HG03520 (cell line): Measurements from ENCODE around the gene FXYD5.
"Not testable (repeated sequence)": the region's sequence is repeated elsewhere in the genome, so short reads cannot be mapped to it uniquely, and the experiment has no call there.

ENCODE experiments used
- ATAC-seq: cut with Tn5 transposase; IDR thresholded peaks from one replicate; pipeline ENCODE4 v1.9.1; 2021; ENCODE audit warnings: mild to moderate bottlenecking, moderate library complexity; ENCODE audit not compliant: unreplicated experiment

The FXYD5 gene

DNA sequence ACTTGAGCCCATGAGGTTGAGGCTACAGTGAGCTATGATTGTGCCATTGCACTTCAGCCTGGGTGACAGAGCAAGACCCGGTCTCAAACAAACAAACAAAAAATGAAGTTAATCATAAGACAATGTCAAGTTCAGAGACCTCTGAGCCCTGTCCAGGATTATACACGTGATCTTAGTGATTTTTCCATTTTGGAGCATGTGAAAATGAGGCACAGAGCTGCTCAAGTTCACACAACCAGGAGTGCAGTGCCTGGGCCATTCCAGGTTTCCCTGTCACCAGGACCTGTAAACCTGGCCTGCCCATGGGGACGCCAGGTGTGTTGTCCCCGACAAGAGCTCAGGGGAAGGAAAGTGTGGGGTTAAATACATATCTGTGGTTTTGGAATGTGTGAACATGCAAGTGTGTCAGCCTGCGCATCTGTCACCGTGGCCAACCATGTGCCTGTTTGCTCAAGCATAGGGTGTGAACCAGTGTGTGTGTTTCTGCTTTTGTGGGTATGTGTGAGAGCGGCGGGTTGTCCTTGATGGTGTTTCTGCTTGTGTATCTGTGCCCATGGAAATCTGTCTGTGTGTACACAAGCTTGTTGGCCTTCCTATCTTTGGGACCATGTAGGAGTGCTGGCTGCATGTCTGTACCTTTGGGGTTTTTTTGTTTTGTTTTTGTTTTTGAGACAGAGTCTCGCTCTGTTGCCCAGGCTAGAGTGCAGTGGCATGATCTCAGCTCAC lies 17.4 kb upstream of the FXYD5 start:
- no peak for ATAC-seq

DNA sequence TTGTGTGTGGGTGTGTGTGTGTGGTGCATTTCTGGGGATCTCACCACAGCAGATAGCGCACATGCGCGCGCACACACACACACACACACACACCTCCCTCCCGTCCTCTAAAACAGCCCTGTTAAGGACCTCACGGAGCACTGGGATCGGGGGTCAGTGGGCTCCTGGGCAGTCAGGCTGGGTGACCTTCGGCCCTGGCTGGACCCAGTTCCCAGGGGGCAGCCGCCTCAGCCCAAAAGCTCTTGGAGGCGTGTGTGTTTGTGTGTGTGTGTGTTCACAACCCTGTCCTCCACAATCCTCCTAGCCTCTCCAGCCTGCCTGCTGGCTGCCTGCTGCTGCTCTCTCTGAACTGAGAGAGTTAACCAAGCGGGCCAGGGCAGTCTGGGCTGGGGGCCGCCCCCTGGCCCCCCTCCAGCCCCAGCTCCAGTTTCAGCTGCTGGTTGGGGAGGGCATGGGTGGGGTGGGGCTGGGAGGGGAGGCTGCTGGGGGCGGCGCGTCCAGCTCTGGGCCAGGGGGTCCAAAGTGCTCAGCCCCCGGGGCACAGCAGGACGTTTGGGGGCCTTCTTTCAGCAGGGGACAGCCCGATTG lies 16.1 kb upstream of the FXYD5 start, which contains the start of gene FXYD1:
FXYD1 (plus strand) TSS at position 520 of the 588 bp plus-strand sequence. CDS start 1,256 bp downstream, outside the sequence.
- ATAC-seq, result no peak

DNA sequence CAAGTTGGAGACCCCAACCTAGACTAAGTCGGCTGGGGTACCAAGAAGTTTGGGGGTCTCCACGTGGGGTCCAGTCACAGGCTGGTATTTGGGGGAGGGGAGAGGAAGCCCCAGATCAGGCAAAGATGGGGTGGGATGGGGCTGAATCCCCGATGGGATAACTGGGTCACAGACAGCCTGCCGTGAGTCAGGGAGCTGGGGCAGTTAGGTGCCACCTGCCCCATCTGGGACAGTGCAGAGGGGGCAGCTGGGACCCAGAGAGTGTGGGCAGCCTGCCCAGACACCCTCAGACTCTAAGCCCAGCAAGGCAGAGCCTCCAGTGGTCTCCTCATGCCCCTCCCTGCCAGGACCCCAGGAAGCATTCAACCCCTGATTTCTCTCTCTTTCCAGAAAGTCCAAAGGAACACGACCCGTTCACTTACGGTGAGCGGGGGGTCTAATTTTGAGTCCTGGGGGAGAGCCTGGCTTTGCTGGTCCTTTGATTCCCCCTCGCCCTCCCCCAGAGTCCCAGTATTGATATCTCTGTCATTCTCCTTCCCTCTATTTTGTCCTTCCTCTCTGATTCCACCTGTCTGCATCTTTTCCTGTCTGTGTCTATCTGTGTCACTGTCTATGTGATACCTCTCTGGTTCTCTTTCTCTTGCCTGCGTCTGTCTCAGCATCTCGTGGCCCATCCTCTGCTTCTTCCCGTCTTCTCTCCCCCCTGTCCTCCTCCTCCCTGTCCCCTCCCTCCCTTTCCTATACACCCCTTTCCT lies 14.2 kb upstream of the FXYD5 start:
- ATAC-seq, result no peak

DNA sequence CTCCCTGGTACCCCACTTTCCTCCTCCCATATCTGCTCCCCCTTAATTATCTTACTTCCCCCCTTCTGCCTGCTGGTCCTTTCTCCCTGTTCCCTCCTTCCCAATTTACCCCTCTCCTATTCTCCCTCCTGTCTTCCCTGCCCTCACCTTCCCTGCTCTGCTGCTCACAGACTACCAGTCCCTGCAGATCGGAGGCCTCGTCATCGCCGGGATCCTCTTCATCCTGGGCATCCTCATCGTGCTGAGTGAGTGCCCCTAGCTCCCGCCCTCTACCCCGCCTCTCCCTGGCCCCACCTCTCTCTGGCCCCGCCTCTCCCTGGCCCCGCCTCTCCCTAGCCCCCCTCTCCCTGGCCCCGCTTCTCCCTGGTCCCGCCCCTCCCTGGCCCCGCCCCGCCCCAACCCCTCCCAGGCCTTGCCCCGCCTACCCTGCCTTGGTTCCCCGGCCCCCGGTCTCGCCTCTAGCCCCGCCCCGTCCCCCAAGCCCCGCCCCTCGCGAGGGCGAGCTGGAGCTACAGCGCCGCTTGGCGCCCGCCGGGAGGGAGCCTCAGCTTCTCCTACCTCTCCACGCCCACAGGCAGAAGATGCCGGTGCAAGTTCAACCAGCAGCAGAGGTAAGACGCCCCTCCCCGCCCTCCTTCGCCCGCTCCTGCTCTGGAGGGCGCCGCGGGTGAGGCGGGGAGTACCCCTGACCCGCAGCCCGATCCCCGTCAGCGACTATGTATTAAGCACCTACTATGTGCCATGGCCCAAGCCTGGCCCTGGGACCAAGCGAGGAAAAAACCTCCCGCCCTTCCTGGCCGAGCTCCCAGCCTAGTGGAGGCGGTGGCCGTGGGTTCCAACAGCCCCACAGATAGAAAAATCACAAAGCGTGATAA lies 13.3 kb upstream of the FXYD5 start:
- no peak for ATAC-seq

DNA sequence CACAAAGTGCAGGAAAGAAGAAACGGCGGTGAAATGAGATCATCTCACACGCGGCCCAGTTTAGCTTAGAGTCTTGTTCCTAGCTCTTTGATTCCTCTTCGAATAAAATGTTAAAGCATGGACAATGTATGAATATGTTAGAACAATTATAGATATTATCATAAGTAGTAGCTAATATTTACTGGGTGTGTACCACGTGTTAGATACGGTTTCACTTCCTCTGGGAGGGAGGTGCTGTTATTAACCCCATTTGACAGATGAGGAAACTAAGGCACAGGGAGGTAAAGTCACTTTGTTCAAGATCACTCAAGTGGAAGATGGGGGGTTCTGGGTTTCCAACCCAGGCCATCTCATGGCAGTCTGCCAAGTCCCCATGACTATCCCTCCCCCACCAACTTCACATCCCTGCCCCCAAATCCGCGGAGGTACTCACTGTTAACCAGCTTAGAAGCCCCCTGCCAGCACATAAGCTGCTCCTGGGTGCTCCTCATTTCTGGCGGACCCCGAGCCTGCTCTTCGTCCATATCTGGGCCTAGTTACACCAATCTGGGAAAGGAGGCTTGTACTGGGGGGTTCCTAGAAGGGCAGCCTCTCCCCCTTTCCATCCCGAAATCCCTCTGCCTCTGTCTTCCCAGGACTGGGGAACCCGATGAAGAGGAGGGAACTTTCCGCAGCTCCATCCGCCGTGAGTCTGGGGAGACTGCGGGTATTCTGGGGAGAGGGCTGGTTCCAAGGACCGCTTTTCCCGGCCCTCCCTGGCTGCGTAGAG lies 12.5 kb upstream of the FXYD5 start:
- ATAC-seq, result no peak

DNA sequence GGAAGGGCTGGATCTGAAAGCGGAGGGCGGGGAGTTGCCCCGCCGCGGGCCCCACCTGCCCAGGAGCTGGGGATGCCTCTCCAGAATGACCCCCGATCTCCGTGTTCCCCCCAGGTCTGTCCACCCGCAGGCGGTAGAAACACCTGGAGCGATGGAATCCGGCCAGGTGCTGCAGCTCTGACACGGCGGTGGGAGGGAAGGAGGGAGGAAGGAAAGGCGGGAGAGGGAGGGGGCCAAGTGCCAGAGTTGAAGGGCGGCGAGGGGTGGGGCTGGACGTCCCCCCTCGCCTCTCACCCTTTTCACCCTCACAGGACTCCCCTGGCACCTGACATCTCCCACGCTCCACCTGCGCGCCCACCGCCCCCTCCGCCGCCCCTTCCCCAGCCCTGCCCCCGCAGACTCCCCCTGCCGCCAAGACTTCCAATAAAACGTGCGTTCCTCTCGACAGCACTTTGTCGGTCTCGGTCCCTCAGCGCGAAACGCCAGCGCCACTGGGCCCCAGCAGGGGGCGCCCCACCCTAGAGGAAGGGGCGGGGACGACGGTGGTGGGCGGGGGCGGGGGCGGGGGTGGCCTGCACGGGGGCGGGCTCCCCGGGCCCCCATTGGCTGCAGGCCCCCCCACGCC lies 11.8 kb upstream of the FXYD5 start:
- no peak for ATAC-seq

DNA sequence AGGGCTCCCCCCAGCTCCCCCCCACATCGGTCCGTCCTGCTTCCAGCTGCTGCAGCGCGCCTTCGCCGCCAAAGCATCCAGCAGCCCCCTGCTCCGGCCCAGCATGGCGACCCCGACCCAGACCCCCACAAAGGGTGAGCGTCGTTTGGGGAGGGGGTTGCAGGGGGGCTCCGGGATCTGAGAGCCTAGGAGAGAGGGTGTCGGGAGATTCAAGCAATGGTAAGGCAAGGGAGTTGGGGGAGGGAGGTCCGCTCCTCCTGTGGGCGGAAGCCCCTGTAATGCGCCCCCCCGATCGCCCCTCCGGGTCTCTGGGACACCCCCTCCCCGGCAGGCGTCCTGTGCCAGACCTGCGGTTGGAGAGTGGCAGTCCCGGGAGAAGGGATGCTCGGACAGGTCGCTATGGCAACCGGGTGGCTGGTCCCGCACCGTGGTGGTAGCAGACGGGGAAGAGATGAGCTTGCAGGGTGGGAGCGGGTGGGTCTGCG lies 11.3 kb upstream of the FXYD5 start, which contains the start of gene FXYD7:
FXYD7 (plus strand) TSS at position 25 of the 485 bp plus-strand sequence; CDS start at position 104, 79 bp downstream.
- no peak for ATAC-seq

DNA sequence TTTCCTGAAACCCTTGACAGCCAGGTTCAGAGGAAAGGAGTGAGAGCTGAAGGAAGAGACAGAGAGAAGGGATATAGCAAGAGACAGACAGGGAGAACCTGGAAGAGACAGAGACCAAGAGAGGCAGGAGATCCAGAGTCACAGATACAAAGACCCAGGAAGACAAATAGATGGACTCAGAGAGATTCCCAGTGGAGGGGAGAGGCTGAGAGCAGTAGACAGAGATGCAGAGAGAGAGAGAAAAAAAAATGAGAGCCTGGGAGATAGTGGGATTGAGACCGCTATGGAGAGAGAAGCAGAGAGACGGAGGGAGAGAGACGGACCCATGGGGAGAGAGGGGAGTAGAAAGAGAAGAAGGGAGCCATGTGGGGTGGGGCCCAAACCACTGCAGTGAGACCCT lies 10.7 kb upstream of the FXYD5 start:
- ATAC-seq, result no peak

DNA sequence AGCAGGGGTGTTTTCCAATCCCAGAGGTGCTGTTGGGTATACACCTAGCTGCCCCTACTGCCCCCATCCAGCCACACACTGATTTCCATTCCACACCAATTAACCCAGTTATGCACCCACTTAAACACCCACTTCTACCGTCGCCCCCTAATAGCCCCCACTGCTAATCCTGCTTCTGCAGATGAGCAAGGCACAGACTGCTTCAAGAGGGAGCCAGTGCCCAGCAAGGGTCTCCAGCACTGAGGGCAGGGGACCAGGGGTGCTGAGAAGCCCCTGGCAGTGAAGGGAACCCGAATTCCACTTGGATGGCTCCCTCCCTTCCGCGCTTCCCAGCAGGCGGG lies 10.3 kb upstream of the FXYD5 start:
- ATAC-seq, result no peak

DNA sequence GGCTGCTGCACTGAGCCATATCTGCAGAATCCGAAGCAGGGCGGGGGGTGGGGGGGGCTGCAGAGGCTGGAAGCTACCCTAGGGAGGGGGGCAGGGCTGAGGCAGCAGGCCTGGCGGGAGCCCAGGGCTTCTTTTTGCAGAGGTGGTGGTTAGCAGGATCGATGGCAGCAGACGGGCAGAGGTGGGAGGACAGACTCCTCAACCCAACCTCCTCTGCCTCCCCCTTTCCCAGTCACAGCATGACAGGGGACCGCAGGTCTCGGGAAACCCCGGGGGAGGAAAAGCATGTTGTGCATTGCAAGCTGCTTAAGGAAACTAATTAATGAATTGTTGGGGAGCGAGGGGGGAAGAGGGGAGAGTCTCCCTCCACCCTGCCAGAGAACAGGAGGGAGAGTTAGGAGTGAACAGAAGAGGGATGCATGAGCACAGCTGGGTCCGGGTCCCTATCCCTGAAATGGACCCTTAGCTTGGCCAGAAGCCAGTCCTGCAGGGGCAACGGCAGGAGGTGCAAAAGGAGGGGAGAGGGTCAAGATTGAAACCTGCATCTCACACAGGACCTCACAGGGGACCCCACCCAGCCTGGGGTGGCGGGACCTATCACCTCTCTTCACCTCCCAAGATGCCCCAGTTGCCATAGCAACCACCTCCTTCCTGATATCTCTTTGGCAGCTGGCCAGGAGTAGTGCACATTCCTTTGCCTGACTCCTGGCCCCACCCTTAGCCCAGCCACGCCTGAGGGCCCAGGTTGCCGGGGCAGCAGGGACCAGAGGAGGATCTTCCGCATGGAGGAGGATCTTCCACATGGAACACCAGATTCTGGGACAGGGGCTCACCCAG lies 9.7 kb upstream of the FXYD5 start:
- ATAC-seq, result no peak

DNA sequence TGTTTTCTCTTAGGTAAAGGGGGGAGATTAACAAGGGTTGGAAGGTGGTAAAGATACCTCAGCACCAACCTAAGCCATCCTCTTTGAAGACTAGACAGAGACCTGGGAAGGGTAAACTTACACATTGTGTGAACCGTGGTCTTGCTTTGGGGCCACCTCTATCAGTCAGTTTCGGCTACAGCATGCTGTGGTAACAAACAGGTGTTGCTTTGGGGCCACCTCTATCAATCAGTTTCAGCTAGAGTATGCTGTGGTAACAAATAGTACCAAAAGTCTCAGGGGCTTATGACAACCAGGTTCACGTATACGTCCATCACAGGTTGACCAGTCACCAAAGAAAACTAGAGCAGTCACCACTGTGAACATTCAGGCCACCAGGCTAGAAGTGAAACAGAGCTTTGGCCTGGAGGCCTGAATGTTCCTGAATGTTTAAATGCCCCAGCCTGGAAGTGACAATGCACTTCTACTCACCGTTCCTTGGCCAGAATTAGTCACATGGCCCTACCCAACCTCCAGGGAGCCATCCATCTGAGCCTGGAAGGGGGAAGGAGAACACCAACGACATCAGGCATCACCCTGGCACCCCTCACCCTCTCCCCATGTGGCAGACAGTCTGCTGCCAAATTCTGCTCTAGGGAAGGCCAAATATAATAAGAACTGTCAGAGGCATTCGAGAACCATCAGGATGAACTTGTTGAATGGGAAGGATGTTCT lies 7.6 kb upstream of the FXYD5 start:
- no peak for ATAC-seq

DNA sequence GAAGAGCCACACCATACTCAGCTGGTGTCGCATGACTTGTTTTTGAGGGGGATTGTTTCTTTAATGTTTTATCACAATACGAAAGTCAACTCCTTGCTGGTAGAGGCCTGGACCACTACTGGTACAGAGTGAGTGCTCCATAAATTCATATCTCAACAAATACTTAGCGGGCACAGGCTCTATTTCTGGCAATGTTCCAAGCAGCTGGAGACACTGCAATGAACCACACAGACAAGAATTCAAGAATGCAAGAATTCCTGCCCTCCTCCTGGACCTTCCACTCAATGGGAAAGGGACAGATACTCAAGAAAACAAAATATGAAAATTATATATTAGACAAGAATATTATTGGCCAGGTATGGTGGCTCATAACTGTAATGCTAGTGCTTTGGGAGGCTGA lies 5.1 kb upstream of the FXYD5 start:
- no peak for ATAC-seq

DNA sequence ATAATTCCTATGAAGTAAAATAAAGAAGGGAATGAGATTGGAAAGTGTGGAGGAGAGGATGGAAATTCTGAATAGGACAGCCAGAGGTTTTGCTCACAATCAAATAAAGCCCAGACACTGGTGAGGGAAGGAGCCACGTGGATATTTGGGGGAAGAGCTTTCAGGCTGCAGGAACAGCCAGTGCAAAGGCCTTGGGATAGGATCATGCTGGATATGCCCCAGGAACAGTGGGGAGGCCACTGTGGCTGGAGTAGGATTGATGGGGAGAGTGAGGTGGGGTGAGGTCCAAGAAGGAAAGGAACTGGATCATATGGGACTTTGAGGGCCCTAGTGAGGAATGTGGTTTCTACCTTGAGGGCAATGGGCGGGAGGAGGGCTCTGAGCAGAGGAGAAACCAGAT lies 4.1 kb upstream of the FXYD5 start:
- ATAC-seq, result no peak

DNA sequence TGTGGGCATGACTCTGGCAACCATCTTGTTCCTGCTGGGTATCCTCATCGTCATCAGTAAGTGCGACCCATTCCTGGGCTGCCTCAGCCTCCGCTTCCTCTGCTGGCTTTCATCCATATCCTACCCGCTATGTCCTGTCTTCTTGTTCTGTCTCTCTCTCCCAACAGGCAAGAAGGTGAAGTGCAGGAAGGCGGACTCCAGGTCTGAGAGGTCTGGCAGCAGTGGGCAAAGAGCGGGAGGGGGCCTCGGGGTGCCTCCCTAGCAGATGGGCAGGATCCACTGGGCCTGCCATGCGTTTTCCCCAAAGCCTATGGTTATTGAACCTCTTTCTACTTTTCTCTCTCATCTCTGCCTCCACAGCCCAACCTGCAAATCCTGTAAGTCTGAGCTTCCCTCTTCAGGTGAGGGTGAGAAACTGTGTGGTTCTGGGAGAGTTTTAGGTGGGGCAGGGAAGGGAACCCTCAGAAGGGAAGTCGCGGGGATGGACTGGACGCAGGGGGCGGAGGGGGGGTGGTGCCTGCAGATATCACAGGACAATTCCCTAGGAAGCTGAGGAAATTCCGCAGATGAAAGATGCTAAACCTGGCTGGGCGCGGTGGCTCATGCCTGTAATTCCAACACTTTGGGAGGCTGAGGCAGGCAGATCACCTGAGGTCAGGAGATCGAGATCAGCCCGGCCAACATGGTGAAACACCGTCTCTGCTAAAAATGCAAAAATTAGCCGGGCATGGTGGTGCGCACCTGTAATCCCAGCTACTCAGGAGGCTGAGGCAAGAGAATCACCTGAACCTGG lies 3.1 kb upstream of the FXYD5 start:
- no peak for ATAC-seq

DNA sequence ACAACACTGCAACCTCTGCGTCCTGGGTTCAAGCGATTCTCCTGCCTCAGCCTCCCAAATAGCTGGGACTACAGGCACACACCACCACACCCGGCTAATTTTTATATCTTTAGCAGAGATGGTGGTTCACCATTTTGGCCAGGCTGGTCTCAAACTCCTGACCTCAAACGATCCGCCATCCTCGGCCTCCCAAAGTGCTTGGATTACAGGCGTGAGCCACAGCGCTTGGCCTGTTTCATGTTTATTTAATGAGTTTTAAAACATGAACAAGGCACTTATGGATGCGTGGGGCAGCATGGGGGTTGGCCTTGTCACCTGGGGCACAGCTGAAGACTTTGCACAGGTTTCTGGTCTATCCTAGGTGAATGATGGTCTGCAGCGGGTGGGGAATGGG lies 1.4 kb upstream of the FXYD5 start:
- ATAC-seq, result not testable (repeated sequence)

DNA sequence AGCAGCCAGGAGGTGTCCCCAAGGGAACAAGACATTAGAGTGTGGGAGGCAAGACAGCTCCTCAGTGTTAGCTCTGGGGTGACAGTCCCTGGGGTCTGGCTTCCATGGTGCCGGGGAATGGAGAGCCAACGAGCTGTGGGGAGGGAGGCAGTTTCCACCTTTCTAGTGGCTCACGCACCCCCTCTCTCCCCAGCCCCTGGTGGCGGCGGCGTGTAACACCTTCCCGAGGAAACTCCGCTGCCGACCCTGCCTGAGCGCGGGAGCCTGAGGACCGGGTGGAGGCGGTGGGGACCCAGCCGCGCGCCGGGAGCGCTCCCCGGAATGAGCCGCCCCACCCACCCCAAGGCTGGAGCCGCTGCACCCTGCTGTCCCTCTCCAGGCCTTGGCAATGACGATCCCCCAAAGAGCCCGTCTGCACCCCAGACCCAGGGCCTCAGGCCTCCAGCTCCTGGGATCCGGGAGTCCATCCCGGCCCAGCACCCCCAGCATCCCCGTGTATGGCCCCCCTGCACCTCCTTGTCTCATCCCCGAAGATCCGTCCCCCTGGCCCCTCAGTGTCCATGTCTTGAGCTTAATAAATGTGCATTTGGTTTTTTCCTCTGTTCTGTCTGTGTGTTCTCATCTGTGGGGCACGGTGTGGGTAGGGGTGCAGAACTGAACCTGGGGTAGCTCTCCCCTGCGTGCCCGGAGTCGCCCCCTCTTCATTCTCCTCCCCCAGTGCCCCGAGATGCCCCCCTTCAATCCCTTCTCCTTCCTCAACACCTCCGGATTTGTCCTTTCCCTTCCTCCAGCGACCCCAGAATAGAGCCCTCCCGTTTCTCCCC lies 622 bp upstream of the FXYD5 start:
- no peak for ATAC-seq

DNA sequence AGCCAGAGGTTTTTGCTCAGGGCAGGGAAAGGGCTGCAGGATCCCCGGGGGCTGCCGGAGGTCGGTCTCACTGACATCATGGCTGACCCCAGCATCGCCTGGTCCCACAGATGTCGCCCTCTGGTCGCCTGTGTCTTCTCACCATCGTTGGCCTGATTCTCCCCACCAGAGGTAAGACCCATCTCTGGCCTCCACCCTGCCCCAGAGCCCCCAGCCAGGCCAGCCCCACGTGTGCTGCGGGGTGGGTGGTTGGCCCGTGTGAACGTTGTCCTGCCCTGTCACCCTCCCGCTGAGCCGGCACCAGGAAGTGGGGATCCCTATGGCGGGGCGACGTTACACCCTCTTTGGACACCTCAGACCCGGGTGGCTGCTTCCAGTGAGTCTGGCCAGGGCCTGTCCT lies 906 bp downstream of the FXYD5 start:
- ATAC-seq, result no peak
